ENCODE results near the gene ART3. TPM values are rescaled to one million over a fixed set of nuclear protein-coding genes. Genes with fewer than 3 reads are reported as not detected.

Gene ART3
- total and polyA plus RNA-seq, 9 of the 15 experiments (the other 6 are each of a cell fraction or from before 2014, with no cell fraction given): 0.69 to 1.4 (median 1.1) TPM; not detected in 1

- TF ChIP-seq ETS1 (conservative IDR thresholded peaks at IDR 0.05; ENCODE audit: control insufficient read depth, low read depth, low read length) (no peak), MECOM (CRISPR knock-in tag; IDR thresholded peaks at IDR 0.05) (no peak), BRD4 (IDR thresholded peaks at IDR 0.05) (no peak), THAP7 (CRISPR knock-in tag; IDR thresholded peaks at IDR 0.05) (no peak), ZNF24 (IDR thresholded peaks at IDR 0.05) (no peak), ATF2 (CRISPR knock-in tag; IDR thresholded peaks at IDR 0.05) (no peak), ESRRA (IDR thresholded peaks at IDR 0.05; ENCODE audit: borderline replicate concordance, low read depth) (no peak), ZNF609 (CRISPR knock-in tag; IDR thresholded peaks at IDR 0.05; ENCODE audit: borderline replicate concordance) (no peak), MLX (CRISPR knock-in tag; conservative IDR thresholded peaks at IDR 0.05) (no peak), CAMTA2 (CRISPR knock-in tag; conservative IDR thresholded peaks at IDR 0.05) (no peak), BDP1 (IDR thresholded peaks at IDR 0.05; ENCODE audit: insufficient read depth, insufficient read length) (no peak), HDAC8 (tag; IDR thresholded peaks at IDR 0.05) (no peak), KLF13 (tag; IDR thresholded peaks at IDR 0.05; ENCODE audit: borderline replicate concordance, low read depth) (no peak)
These were observed 15.6 kb upstream of the ART3 start (continued) for GRCh38 chr4:76058888-76059426.
